ENCODE results near the gene SFT2D3.

Gene SFT2D3

DNA sequence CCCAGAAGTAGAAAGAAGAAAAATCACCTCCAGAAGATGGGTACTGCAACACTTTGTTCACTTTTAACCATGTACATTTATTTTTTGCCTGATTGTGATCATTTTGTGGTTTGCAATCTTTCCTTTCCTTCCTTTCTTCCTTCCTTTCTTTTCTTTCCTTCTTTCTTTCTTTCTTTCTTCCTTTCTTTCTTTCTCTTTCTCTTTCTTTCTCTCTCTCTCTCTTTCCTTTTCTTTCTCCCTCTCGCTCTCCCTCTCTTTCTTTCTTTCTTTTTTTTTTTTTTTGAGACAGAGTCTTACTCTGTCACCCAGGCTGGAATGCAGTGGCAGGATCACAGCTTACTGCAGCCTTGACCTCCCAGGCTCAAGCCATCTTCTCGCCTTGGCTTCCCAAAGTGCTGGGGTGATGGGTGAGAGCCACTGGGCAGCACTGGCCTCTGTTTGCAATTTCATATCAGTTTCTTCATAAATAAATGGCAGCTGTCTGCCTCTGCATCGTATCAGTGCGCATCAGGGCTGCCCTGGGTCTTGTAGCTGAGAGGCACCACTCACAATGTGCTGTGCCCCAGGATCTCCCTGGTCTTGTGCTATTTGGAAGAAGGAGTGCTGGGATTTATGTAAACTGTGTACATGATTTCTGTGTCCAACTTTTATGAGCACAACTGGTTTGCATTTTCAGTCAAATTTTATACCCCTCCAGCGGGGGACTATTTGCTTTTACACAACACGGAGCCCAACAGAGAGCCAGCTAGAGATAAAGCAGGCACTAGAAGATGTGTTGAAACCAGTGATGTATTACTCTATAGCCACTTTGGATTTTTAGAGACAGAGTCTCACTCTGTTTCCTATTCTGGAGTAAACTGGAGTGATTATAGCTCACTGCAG, 19.1 kb upstream of the SFT2D3 start:
- Mint-ChIP-seq H3K4me3 (no peak overlapping the region), H3K4me1 (peaks cover 2% of the 10 kb centered on the region), H3K36me3 (no peaks in the 10 kb centered on the region), H3K27me3 (peaks cover 57% of the 10 kb centered on the region), H3K9me3 (no peaks in the 10 kb centered on the region), H3K27ac (no peak overlapping the region)
- DNase-seq = no peak
- CTCF ChIA-PET = interaction anchor here (1.0 kb wide), 1 partner anchor 378 kb away, joined by 3 read pairs; no protein-coding TSS in a partner anchor

- Mint-ChIP-seq H3K27me3 (peaks cover 48% of the 10 kb centered on the region), H3K9me3 (no peaks in the 10 kb centered on the region), H3K4me1 (peaks cover 2% of the 10 kb centered on the region), H3K4me3 (no peak overlapping the region), H3K27ac (no peak overlapping the region), H3K36me3 (no peaks in the 10 kb centered on the region)
- CTCF ChIA-PET = interaction anchor here (1.0 kb wide), 1 partner anchor 379 kb away, joined by 3 read pairs; no protein-coding TSS in a partner anchor
- no peak for DNase-seq
Observed at GRCh38 chr2:127683056-127683455, 18.2 kb upstream of the SFT2D3 start.

DNA sequence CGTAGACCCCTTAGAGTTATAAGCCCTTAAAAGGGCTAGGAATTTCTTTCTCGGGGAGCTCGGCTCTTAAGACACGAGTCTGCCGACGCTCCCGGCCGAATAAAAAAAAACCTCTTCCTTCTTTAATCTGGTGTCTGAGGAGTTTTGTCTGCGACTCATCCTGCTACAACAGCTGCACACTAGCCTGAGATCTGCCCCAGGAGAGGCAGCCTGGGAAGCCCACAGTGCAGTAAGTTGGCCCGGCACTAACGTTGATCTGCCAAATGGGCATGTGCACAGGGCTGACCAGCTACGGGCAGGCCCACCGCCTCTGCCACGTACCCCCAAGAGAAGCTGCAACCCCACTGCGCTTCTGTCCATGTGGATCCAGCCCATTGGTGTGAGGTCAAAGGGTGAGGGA, 17.5 kb upstream of the SFT2D3 start:
- Mint-ChIP-seq H3K27me3 (peaks cover 41% of the 10 kb centered on the region), H3K36me3 (no peaks in the 10 kb centered on the region), H3K4me3 (no peak overlapping the region), H3K4me1 (peaks cover 2% of the 10 kb centered on the region), H3K9me3 (peaks cover 3% of the 10 kb centered on the region), H3K27ac (no peak overlapping the region)
- CTCF ChIA-PET = no interaction called here
- no peak for DNase-seq

GRCh38 chr2:127685410-127686080, 15.8 kb upstream of the SFT2D3 start:
- Mint-ChIP-seq H3K4me3 (no peak overlapping the region), H3K36me3 (no peaks in the 10 kb centered on the region), H3K4me1 (peaks cover 2% of the 10 kb centered on the region), H3K9me3 (peaks cover 15% of the 10 kb centered on the region), H3K27ac (no peak overlapping the region), H3K27me3 (peaks cover 34% of the 10 kb centered on the region)
- CTCF ChIA-PET = no interaction called here
- no peak for DNase-seq

DNA sequence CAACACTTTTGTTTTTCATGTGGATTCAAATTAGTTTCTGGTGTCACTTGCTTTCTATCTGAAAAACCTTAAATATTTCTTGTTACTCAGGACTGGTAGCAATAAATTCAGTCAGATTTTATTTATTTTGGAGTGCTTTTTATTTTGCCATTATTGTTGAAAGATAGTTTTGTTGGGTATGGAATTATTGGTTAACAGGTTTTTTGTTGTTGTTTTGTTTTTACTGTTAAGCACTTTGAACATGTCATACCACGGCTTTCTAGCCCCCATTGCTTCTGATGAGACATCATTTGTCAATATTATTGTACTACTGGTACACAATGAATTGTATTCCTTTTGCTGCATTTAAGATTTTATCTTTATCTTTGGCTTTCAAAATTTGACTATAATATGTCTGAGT, 12.9 kb upstream of the SFT2D3 start:
- Mint-ChIP-seq H3K4me3 (no peak overlapping the region), H3K4me1 (no peaks in the 10 kb centered on the region), H3K27ac (no peak overlapping the region), H3K27me3 (peaks cover 17% of the 10 kb centered on the region), H3K36me3 (peaks cover 5% of the 10 kb centered on the region), H3K9me3 (peaks cover 28% of the 10 kb centered on the region)
- CTCF ChIA-PET = no interaction called here
- DNase-seq = no peak

DNA sequence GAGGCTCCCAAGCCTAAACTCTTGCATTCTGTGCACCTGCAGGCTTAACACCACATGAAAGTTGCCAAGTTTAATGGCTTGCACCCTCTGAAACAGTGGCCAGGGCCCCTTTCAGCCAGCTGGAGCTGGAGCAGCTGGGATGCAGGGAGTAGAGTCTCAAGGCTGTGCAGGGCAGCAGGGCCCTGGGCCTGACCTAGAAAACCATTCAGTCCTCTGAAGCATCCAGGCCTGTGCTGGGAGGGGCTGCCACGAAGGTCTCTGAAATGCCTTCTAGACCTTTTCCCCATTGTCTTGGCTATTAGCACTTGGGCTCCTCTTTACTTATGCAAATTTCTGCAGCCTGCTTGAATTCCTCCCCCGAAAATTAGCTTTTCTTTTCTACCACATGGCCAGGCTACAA, 10.6 kb upstream of the SFT2D3 start:
- no peak for DNase-seq
- Mint-ChIP-seq H3K27ac (no peak overlapping the region), H3K36me3 (peaks cover 5% of the 10 kb centered on the region), H3K9me3 (peaks cover 28% of the 10 kb centered on the region), H3K27me3 (peaks cover 7% of the 10 kb centered on the region), H3K4me3 (no peak overlapping the region), H3K4me1 (no peaks in the 10 kb centered on the region)
- CTCF ChIA-PET = no interaction called here

DNA sequence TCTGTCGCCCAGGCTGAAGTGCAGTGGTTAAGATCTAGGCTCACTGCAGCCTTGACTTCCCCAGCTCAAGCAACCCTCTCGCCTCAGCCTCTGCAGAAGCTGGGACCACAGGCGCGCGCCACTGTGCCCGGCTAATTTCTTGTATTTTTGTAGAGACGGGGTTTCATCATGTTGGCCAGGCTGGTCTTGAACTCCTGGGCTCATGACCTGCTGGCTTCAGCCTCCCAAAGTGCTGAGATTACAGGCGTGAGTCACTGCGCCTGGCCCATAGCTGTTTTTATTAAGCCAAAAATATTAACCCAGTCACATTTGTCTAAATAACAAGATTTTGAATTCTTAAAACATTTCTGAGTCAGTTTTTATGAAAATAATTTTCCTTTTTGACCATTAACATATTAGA, 6.3 kb upstream of the SFT2D3 start:
- Mint-ChIP-seq H3K4me1 (peaks cover under 1% of the 10 kb centered on the region), H3K9me3 (peaks cover 18% of the 10 kb centered on the region), H3K36me3 (peaks cover 5% of the 10 kb centered on the region), H3K27me3 (peaks cover 16% of the 10 kb centered on the region), H3K27ac (no peak overlapping the region), H3K4me3 (no peak overlapping the region)
- CTCF ChIA-PET = interaction anchor here (1.2 kb wide), 1 partner anchor 55 kb away, joined by 4 read pairs; no protein-coding TSS in a partner anchor
- DNase-seq = no peak

GRCh38 chr2:127695491-127696472, 5.5 kb upstream of the SFT2D3 start:
- no peak overlapping the region for H3K4me3 Mint-ChIP-seq
- H3K27ac Mint-ChIP-seq = no peak overlapping the region
- H3K36me3 Mint-ChIP-seq = peaks cover 5% of the 10 kb centered on the region
- H3K9me3 Mint-ChIP-seq = peaks cover 13% of the 10 kb centered on the region
- peaks cover 7% of the 10 kb centered on the region for H3K4me1 Mint-ChIP-seq
- DNase-seq = peak; percentile 73
- H3K27me3 Mint-ChIP-seq = peaks cover 12% of the 10 kb centered on the region
- CTCF ChIA-PET = interaction anchor here (0.9 to 1.9 kb wide), 2 partner anchors 8 to 105 kb away, joined by 5 to 10 read pairs; no protein-coding TSS in a partner anchor

- CTCF ChIA-PET = no interaction called here
- no peak for DNase-seq
- Mint-ChIP-seq H3K36me3 (peaks cover 5% of the 10 kb centered on the region), H3K4me3 (no peak overlapping the region), H3K9me3 (no peaks in the 10 kb centered on the region), H3K4me1 (peaks cover 17% of the 10 kb centered on the region), H3K27ac (no peak overlapping the region), H3K27me3 (peaks cover 12% of the 10 kb centered on the region)
Observed at GRCh38 chr2:127697482-127698180, 3.7 kb upstream of the SFT2D3 start.

DNA sequence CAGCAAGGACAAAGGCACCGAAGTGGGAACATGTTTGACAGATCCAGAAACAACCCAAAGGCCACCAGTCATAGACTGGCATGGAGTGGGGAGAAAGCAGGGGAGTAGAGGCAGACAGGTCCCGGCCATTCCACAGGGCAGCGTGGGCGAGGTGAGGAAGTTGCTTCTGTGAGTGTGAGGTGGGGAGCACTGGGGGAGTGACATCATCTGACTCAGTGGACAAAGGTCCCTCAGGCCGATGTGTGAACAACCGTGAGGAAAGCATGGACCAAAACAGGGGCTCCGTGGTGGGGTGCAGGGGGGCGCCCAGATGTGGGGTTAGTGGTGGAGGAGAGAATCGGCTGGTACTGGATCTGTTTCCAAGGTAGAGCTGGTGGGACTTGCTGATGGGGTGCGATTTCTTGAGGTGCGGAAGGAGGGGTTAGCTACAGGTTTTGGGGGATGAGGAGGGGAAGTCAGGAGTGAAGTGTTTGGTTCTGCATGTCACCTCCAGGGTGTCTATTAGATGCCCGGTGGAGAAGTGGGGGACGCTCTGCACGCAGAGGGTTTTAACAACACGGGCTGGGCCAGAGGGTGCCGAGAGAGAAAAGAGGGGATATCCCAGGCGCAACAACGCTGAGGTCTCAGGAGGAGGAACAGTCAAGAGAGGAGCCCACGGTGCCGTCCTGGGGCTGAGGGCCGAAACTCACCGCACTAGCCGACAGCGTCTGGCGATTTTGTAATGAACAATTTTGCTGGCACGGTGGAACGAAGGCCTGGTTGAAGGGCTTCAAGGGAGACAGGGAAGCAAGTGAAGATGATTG, 2.5 kb upstream of the SFT2D3 start:
- H3K36me3 Mint-ChIP-seq = peaks cover 8% of the 10 kb centered on the region
- peaks cover 12% of the 10 kb centered on the region for H3K27me3 Mint-ChIP-seq
- no peak overlapping the region for H3K27ac Mint-ChIP-seq
- CTCF ChIA-PET = no interaction called here
- no peak overlapping the region for H3K4me3 Mint-ChIP-seq
- H3K4me1 Mint-ChIP-seq = peaks cover 26% of the 10 kb centered on the region
- no peaks in the 10 kb centered on the region for H3K9me3 Mint-ChIP-seq
- DNase-seq = no peak

DNA sequence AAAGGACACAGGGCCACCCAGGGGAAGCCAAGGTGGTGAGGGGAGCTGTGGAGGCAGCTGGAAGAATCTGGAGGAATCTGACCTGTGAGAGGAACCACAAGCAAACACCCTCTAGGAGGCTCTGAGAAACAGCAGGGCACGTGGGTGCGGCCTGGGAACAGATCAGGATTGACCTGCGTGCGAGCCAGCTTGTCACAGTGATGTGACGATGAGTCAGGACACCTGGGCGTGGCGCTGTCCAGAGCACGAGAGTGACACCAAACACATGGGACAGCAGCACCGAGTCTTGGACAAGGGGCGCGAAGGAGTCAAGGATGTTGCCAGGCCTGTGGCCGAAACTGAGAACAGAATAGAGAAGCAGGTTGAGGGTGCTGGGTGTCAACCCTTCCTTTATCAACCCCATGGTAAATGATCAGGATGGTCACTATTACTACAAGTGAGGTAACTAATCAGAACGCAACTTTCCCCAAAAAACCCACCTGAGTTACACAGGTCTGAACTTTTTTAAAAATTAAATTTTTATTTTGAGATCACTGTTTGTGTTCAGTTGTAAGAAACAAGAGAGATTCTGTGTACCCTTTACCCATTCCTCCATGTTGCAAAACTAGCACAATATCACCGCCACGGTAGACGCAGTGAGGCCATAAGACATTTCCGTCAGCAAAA, 637 bp upstream of the SFT2D3 start:
- H3K27ac Mint-ChIP-seq = peak overlapping the region; percentile 97
- no peaks in the 10 kb centered on the region for H3K9me3 Mint-ChIP-seq
- H3K36me3 Mint-ChIP-seq = peaks cover 22% of the 10 kb centered on the region
- H3K4me1 Mint-ChIP-seq = peaks cover 40% of the 10 kb centered on the region
- CTCF ChIA-PET = interaction anchor here (2.2 kb wide), 1 partner anchor 111 kb away, joined by 7 read pairs; the partner anchor contains the start of gene WDR33
- no peak for DNase-seq
- H3K27me3 Mint-ChIP-seq = peaks cover 12% of the 10 kb centered on the region
- peak overlapping the region; percentile 90 for H3K4me3 Mint-ChIP-seq

- CTCF ChIA-PET = interaction anchor here (1.0 to 2.2 kb wide), 3 partner anchors 52 to 110 kb away, joined by 3 to 8 read pairs (median 7); partner anchors contain the start of gene WDR33
- Mint-ChIP-seq H3K4me1 (peaks cover 40% of the 10 kb centered on the region), H3K4me3 (peak overlapping the region; percentile 90), H3K27me3 (peaks cover 9% of the 10 kb centered on the region), H3K36me3 (peaks cover 29% of the 10 kb centered on the region), H3K27ac (peak overlapping the region; percentile 97), H3K9me3 (no peaks in the 10 kb centered on the region)
- peak; percentile 88 for DNase-seq
Observed at GRCh38 chr2:127701651-127702394, 526 bp downstream of the SFT2D3 start.

Measured in activated naive CD4-positive, alpha-beta T cell treated with anti-CD3 and anti-CD28 coated beads, Interleukin-2, amount 10 ng/mL, durations not matched to agents 7 days and 5 days (primary cell).